HTERT RPE-1 (cell line): ENCODE results near the gene PATE4.
"Not testable (repeated sequence)": the region's sequence is repeated elsewhere in the genome, so short reads cannot be mapped to it uniquely, and the experiment has no call there.

Experiments
- in situ Hi-C: fragments of 300-500 bp; cut with MboI; formaldehyde crosslinking; loops from 4 replicates; pipeline ENCODE4 v1.14.3; 2020; ENCODE audit warnings: low sequenced_read_pairs

PATE4 gene

GRCh38 chr11:125833016-125833415 lies at the start of gene PATE4:
PATE4 (plus strand) TSS chr11:125833316; CDS start chr11:125833360, 44 bp downstream.
- in situ Hi-C loops = no loop called here

GRCh38 chr11:125784678-125785077 lies 48.4 kb upstream of the PATE4 start:
- in situ Hi-C loops = no loop called here

- in situ Hi-C loops = no loop called here
These were observed 45.3 kb upstream of the PATE4 start, which contains the start of gene PATE3 for GRCh38 chr11:125787827-125788226. PATE3 (plus strand) TSS chr11:125788127; CDS start chr11:125788152, 25 bp downstream.

GRCh38 chr11:125790825-125791224 lies 42.3 kb upstream of the PATE4 start:
- in situ Hi-C loops = no loop called here

- in situ Hi-C loops = no loop called here
These were observed 35.5 kb upstream of the PATE4 start for GRCh38 chr11:125797641-125798040.

- in situ Hi-C loops = no loop called here
These were observed 33.3 kb upstream of the PATE4 start for GRCh38 chr11:125799808-125800207.

- in situ Hi-C loops = no loop called here
These were observed 30.7 kb upstream of the PATE4 start for GRCh38 chr11:125802387-125802786.

GRCh38 chr11:125807909-125808308 lies 25.2 kb upstream of the PATE4 start:
- in situ Hi-C loops = no loop called here

GRCh38 chr11:125835748-125836147 lies 2.6 kb downstream of the PATE4 start:
- in situ Hi-C loops = no loop called here

GRCh38 chr11:125842321-125842948 lies 9.3 kb downstream of the PATE4 start:
- in situ Hi-C loops = no loop called here

- in situ Hi-C loops = no loop called here
These were observed 13.1 kb downstream of the PATE4 start for GRCh38 chr11:125846188-125846587.

GRCh38 chr11:125857670-125858069 lies 24.6 kb downstream of the PATE4 start:
- in situ Hi-C loops = not testable (repeated sequence)

- in situ Hi-C loops = not testable (repeated sequence)
These were observed 29.7 kb downstream of the PATE4 start for GRCh38 chr11:125862786-125863185.

GRCh38 chr11:125865354-125865753 lies 32.2 kb downstream of the PATE4 start:
- in situ Hi-C loops = not testable (repeated sequence)

- in situ Hi-C loops = no loop called here
These were observed 36.4 kb downstream of the PATE4 start for GRCh38 chr11:125869521-125869920.

- in situ Hi-C loops = no loop called here
These were observed 38.4 kb downstream of the PATE4 start for GRCh38 chr11:125871391-125872137.

GRCh38 chr11:125872138-125872491 lies 39.0 kb downstream of the PATE4 start:
- in situ Hi-C loops = no loop called here

- in situ Hi-C loops = no loop called here
These were observed 40.9 kb downstream of the PATE4 start for GRCh38 chr11:125873881-125874555.

GRCh38 chr11:125874556-125875124 lies 41.5 kb downstream of the PATE4 start:
- in situ Hi-C loops = no loop called here

GRCh38 chr11:125881291-125881690 lies 48.2 kb downstream of the PATE4 start:
- in situ Hi-C loops = no loop called here

- in situ Hi-C loops = no loop called here
These were observed 50.3 kb downstream of the PATE4 start for GRCh38 chr11:125883375-125883774.

GRCh38 chr11:125886997-125887372 lies 53.9 kb downstream of the PATE4 start:
- in situ Hi-C loops = no loop called here
